IgD-negative memory B cell (primary cell): ENCODE results near the gene ZNF804A. TPM values are rescaled to one million over a fixed set of nuclear protein-coding genes. Genes with fewer than 3 reads are reported as not detected.

Experiments used
- H3K27ac Mint-ChIP-seq, 3 donors: one replicate each; pipeline ENCODE4 v1.8.0; 2020 to 2022; ENCODE audit warnings: mild to moderate bottlenecking in 3 of 3, mixed read lengths in 3 of 3, moderate library complexity in 1 of 3
- H3K27me3 Mint-ChIP-seq: one replicate; pipeline ENCODE4 v1.8.0; 2021; ENCODE audit warnings: mixed read lengths
- H3K36me3 Mint-ChIP-seq: one replicate; pipeline ENCODE4 v1.8.0; 2020; ENCODE audit warnings: mild to moderate bottlenecking, mixed read lengths
- H3K4me1 Mint-ChIP-seq, 3 donors: one replicate each; pipeline ENCODE4 v1.8.0; 2020 to 2022; ENCODE audit warnings: mixed read lengths in 3 of 3, mild to moderate bottlenecking in 1 of 3
- H3K4me3 Mint-ChIP-seq, 4 donors: one replicate each; pipeline ENCODE4 v1.8.0; 2020 to 2022; ENCODE audit warnings: mild to moderate bottlenecking in 4 of 4, mixed read lengths in 4 of 4, moderate library complexity in 3 of 4
- H3K9me3 Mint-ChIP-seq, 3 donors: one replicate each; pipeline ENCODE4 v1.8.0; 2020 to 2021; ENCODE audit warnings: mixed read lengths in 3 of 3, mild to moderate bottlenecking in 1 of 3
- polyA plus RNA-seq: library from polyadenylated mRNA; unstranded; fragments of 300-500 nt; fragmentation: Illumina TruSeq; gene quantifications from one replicate; pipeline ENCODE4 v1.2.3, GENCODE V29; 2021

ZNF804A gene
- polyA plus RNA-seq, 1 donor from 2014 or later: 4.5 TPM

DNA sequence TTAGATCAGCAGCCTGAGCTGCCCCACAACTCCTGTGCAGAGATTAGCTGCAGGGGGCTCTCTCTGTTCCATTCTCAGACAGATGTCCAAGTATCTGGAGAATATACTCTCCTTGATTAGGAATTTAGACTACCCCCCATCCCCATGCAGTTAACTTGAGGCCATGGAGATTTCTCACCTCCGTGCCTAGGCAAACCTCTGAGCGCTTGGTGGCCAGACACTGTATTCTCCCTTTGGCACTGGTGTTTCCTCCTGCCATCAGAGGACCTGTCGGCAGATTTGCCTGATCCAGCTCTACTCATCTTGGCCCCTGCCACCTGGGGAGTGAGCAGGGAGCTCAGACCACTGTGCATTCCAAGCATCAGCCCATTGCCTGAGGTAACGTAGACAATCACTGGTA, 48.3 kb downstream of the ZNF804A start:
- Mint-ChIP-seq H3K4me3 (no peak overlapping the region), H3K36me3 (no peaks in the 10 kb centered on the region), H3K27ac (peak overlapping the region in 1 of 3 donors; percentile 40), H3K27me3 (no peaks in the 10 kb centered on the region), H3K4me1 (peaks cover 0 to 13% (median 7%) of the 10 kb centered on the region in 3 donors), H3K9me3 (peaks cover 3 to 6% (median 5%) of the 10 kb centered on the region in 3 donors)

DNA sequence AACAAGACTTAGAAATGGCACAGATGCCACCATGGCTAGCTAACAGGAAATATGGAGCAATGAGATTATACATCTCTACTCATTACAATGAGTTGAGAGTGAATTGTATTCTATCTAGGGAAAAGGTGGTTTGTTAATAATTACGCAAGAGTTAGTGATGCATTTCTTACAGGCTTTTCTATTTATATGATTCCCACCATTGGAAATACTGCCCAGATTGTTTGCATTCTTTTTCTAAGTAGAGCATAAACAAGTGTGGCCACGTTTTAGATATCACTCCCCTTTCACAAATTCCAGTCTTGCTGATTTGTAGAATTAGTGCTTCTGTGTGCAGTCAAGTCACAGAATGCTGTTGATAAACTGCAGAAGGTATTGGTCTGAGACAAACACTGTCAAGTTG, 56.6 kb downstream of the ZNF804A start:
- Mint-ChIP-seq H3K27ac (no peak overlapping the region), H3K27me3 (no peaks in the 10 kb centered on the region), H3K9me3 (peaks cover 0 to 5% (median 4%) of the 10 kb centered on the region in 3 donors), H3K36me3 (peaks cover 2% of the 10 kb centered on the region), H3K4me1 (no peaks in the 10 kb centered on the region), H3K4me3 (no peak overlapping the region)

DNA sequence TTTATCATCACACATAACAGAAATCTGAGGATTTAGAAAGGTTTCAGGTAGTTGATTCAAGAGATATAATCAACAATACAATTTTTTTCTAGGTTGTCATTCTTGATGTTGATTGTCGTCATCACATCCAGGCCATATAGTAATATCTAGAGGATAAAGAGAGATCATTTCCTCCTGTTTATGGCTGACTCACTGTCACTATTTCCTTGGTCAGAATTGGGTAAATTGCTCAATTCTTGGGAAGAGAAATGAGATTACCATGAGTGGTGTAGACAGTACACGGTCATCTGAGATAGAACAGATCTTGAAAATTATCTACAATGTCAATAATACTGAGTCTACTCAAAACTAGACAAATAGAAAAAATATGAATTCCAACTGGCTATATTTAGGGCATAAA, 78.8 kb downstream of the ZNF804A start:
- Mint-ChIP-seq H3K9me3 (peaks cover 0 to 4% (median 0%) of the 10 kb centered on the region in 3 donors), H3K27me3 (no peaks in the 10 kb centered on the region), H3K27ac (no peak overlapping the region), H3K4me1 (no peaks in the 10 kb centered on the region), H3K36me3 (peaks cover 2% of the 10 kb centered on the region), H3K4me3 (no peak overlapping the region)

DNA sequence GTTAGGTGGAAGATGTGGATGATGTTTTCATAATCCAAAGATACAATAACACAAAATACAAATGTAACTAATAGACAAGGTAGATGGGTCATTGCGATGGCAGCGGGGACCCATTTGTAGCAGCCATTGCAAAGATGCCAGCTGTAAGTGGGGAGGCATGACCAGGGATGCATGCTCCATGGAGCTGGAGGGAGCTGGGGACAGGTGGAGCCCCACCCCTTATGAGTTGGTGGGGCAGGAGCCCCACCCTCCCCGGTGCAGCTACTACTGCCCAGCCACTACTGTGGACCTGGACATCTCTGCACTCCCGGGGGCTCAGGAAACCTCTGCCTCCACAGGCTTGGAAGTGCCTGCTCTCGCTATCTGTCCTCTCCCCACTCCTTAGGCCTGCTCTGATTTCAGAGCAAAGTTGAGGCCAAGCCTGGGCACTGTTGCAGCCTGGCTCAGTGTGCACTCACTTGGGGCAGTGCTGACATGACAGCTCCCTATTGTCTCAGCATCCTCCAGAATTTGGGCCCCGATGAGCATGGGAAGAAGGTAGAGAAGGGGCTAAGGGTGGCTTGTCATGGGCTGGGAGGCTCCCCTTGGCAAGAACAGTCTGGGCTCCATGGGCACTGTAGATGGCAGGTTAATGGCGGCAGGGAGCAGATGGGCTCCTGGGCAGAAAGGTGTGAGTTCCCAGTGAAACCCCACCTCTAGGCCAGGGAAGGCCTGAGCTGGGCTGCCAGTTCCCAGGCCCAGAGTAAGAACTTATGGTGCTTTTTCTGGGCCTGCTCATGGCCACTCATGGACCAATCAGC, 81.1 kb downstream of the ZNF804A start:
- Mint-ChIP-seq H3K4me3 (no peak overlapping the region), H3K9me3 (peaks cover 0 to 4% (median 0%) of the 10 kb centered on the region in 3 donors), H3K4me1 (no peaks in the 10 kb centered on the region), H3K36me3 (peaks cover 2% of the 10 kb centered on the region), H3K27ac (no peak overlapping the region), H3K27me3 (no peaks in the 10 kb centered on the region)

DNA sequence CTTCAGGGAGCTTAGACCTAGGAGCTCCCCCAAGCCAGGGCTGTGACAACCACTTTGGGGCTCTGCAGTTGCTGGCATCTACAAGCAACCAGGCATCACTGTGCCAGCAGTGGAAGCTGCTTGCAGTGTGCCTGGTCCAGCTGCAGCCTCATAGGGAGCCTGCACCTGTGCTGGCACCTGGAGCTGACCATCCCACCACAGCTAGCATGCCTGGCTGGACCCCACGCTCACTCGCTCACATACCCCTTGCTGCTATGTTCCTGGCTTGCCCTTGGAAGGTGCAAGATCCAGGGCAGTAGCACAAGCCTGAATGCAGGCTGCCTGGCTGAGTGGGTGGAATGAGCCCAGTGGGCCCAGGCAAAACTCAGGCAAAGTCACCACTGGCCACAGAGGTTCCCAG, 82.5 kb downstream of the ZNF804A start:
- Mint-ChIP-seq H3K4me1 (no peaks in the 10 kb centered on the region), H3K27me3 (no peaks in the 10 kb centered on the region), H3K4me3 (no peak overlapping the region)

DNA sequence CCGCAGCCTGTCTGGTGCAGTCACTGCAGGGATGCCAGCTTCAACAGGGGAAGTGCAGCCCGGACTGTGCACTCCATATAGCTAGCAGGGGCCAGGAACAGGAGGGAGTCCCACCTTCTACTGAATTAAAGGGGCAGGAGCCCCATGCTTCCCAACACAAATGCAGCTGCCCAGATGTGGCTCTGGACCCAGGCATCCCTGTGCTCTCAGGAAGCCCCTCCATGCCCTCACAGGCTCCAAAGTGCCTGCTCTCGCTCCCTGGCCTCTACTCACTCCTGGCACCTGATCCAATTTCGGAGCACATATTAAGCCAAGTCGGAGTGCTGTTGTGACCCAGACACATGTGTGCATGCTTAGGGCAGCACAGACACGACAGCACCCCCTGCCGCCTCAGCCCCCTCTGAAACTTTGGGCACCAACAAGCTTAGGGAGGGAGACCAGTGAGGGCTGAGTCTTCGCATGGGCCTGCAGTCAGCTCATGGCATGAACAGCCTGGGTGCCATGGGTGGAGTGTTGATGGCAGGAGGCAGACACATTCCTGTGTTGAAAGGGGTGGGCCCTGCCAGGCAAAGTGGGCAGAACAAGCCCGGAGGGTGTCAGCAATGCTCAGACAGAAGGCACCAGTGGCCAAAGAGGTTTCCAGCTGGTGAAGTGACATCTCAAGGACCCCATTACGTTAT, 83.5 kb downstream of the ZNF804A start:
- peaks cover 2 to 4% (median 4%) of the 10 kb centered on the region in 3 donors for H3K9me3 Mint-ChIP-seq
- H3K27me3 Mint-ChIP-seq: no peaks in the 10 kb centered on the region
- no peak overlapping the region for H3K4me3 Mint-ChIP-seq
- peaks cover 0 to 2% (median 0%) of the 10 kb centered on the region in 3 donors for H3K4me1 Mint-ChIP-seq
- H3K36me3 Mint-ChIP-seq: peaks cover 2% of the 10 kb centered on the region
- H3K27ac Mint-ChIP-seq: no peak overlapping the region

More for the DNA sequence above, 82.5 kb downstream of the ZNF804A start:
- peaks cover 0 to 4% (median 2%) of the 10 kb centered on the region in 3 donors for H3K9me3 Mint-ChIP-seq
- H3K27ac Mint-ChIP-seq: no peak overlapping the region
- H3K36me3 Mint-ChIP-seq: peaks cover 2% of the 10 kb centered on the region

DNA sequence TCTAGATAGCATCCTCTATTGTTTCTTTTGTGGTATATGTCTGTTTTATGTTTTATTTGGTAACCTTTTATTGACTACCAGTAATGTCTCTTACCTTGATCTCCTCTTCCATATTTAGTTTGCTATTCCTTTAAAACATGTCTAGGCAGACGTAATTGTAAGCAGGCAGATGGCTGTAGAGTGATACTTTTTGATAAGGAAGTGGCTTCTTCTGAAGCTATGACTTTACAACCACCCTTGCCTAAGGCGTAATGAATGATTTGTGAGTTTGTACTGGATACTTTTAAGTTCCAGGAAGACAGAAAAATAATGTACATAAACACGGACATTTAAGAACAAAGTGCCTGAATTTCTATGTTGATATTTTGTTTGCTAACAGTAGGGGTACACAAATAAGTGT, 85.6 kb downstream of the ZNF804A start:
- H3K27me3 Mint-ChIP-seq: no peaks in the 10 kb centered on the region
- H3K36me3 Mint-ChIP-seq: peaks cover 2% of the 10 kb centered on the region
- H3K4me1 Mint-ChIP-seq: peaks cover 0 to 2% (median 0%) of the 10 kb centered on the region in 3 donors
- no peak overlapping the region for H3K4me3 Mint-ChIP-seq
- H3K27ac Mint-ChIP-seq: no peak overlapping the region
- peaks cover 0 to 4% (median 2%) of the 10 kb centered on the region in 3 donors for H3K9me3 Mint-ChIP-seq

DNA sequence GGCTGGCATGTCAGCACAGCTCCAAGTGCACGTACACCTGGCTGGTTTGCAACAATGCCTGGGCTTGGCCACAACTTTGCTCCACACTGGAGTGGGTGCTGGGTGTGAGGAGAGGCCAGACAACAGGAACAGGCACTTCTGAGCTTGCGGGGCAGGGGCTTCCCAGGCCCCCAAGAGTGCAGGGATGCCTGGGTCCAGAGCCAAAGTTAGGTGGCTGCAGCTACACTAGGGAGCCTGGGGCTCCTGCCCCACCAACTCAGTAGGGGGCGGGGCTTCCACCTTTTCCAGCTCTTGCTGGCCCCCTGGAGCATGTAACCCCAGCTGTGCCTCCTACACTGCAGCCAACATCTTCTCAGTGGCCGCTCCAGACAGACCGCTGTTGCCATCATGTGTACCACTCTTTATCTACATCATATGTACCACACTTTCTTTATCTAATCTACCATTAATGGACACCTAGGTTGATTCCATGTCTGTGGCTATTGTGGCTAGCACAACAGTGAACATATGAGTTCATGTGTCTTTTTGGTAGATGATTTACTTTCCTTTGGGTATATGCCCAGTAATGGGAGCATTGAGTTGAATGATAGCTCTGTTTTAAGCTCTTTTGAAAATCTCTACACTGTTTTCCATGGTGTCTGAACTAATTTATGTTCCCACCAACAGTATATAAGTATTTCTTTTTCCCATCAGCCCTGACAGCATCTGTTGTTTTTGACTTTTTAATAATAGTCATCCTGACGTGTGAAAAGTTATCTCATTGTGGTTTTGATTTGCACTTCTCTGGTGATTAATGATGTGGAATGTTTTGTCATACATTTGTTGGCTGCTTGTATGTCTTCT, 87.9 kb downstream of the ZNF804A start:
- Mint-ChIP-seq H3K27me3 (no peaks in the 10 kb centered on the region), H3K4me3 (no peak overlapping the region), H3K27ac (no peak overlapping the region), H3K9me3 (peaks cover 0 to 4% (median 2%) of the 10 kb centered on the region in 3 donors), H3K36me3 (no peaks in the 10 kb centered on the region), H3K4me1 (peaks cover 0 to 2% (median 0%) of the 10 kb centered on the region in 3 donors)

DNA sequence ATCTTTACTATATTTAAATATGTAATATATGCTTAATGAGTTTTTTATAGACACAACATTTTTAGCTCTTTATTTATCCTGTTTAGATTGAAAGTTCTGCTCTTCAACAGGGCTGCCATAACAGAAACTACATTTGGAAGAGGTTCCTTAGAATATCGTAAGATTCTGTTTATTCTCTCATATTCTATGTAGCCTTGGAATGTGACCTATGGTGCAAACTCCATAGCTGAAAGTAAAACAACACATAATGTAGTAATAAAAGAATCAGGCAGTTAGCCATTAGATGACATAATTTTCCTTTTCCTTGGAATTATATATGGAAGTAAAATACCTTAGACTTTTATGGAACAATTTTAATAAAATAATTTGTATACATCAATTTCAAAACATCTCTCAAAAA, 91.3 kb downstream of the ZNF804A start:
- no peak overlapping the region for H3K27ac Mint-ChIP-seq
- H3K36me3 Mint-ChIP-seq: no peaks in the 10 kb centered on the region
- H3K27me3 Mint-ChIP-seq: no peaks in the 10 kb centered on the region
- no peak overlapping the region for H3K4me3 Mint-ChIP-seq
- peaks cover 0 to 4% (median 2%) of the 10 kb centered on the region in 3 donors for H3K9me3 Mint-ChIP-seq
- H3K4me1 Mint-ChIP-seq: peaks cover 0 to 2% (median 0%) of the 10 kb centered on the region in 3 donors

DNA sequence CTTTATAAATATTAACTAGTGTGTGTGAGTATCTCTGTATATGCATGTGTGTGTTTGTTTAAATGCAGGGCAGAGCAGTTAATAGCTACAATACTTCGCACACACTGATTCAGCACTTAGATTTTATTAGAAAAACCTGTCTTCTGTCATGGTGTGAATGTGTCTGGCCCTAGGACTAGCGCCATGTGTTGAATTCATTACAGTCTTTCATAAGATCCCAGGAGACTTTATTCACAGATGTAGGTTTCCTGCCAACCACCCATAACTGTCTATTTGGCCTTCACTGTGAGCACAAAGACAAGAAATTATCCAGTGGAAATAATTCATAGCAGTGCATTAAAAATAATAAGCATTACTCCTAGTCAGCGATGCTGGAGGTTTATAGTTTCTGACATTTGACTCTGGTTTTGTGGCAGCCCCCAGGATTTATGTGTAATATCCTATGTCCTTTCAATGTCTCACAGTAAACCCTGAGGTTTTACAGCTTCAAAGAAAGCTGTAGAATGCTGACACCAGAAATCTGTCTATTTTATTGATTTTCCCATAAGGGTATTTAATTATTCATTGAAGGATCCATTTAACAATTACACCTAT, 93.9 kb downstream of the ZNF804A start:
- Mint-ChIP-seq H3K4me3 (no peak overlapping the region), H3K36me3 (peaks cover 2% of the 10 kb centered on the region), H3K27me3 (no peaks in the 10 kb centered on the region), H3K4me1 (no peaks in the 10 kb centered on the region), H3K9me3 (no peaks in the 10 kb centered on the region), H3K27ac (no peak overlapping the region)

DNA sequence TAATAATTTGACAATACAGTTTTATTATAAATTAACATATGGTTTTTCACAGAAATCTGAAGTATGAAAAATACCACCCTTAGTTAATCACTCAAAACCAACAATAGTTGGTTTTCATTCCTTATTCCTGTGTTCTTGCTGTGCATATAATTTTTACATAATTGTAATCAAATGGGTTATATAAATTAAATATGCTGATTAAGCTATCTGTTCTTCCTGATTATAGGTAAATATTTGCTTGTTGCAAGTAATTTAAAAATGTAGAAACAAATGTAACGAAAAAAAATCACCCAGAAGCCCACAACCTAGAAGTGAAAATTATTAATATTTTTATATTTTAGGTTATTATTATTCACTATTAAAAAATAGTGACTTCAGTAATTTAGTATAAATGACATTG, 98.3 kb downstream of the ZNF804A start:
- Mint-ChIP-seq H3K4me3 (no peak overlapping the region), H3K4me1 (no peaks in the 10 kb centered on the region), H3K9me3 (no peaks in the 10 kb centered on the region), H3K27ac (no peak overlapping the region), H3K36me3 (peaks cover 2% of the 10 kb centered on the region), H3K27me3 (no peaks in the 10 kb centered on the region)

DNA sequence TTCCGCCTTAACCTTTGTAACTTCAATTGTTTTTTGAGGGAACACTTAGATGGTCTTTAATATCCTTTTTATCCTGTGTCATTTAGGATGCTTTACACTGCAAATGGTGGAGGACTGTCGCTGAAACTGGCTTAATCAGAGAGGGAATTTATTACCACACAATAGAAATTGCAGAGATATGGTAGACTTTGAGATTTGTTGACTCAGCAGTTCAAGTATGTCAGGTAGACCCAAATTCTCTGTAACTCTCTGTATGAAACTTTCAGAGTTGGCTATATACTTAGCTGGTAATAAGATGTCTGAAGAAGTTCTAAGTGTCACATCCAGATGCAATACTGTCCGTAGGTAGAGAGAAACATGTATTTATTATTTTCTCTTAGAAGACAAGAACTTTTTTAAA, 100.1 kb downstream of the ZNF804A start:
- no peaks in the 10 kb centered on the region for H3K27me3 Mint-ChIP-seq
- no peak overlapping the region for H3K4me3 Mint-ChIP-seq
- H3K4me1 Mint-ChIP-seq: no peaks in the 10 kb centered on the region
- H3K9me3 Mint-ChIP-seq: no peaks in the 10 kb centered on the region
- H3K36me3 Mint-ChIP-seq: peaks cover 2% of the 10 kb centered on the region
- no peak overlapping the region for H3K27ac Mint-ChIP-seq

DNA sequence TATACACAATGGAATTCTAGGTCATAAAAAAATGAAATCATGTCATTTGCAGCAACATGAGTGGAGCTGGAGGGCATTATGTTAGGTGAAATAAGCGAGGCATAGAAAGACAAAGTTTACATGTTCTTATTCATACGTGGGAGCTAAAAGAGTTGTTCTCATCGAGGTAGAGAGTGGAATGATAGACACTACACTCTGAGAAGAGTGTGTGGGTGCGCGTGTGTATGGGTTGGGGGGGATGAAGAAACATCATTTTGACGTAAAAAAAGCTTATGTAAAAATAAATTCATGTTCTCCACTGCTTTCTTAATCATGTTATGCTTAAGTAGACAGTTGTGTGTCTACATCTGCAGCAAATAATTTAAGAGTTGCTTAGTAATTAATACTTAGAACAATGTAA, 123.6 kb downstream of the ZNF804A start:
- Mint-ChIP-seq H3K4me1 (no peaks in the 10 kb centered on the region), H3K27ac (no peak overlapping the region), H3K27me3 (no peaks in the 10 kb centered on the region), H3K36me3 (peaks cover 3% of the 10 kb centered on the region), H3K4me3 (no peak overlapping the region), H3K9me3 (peaks cover 0 to 6% (median 4%) of the 10 kb centered on the region in 3 donors)

DNA sequence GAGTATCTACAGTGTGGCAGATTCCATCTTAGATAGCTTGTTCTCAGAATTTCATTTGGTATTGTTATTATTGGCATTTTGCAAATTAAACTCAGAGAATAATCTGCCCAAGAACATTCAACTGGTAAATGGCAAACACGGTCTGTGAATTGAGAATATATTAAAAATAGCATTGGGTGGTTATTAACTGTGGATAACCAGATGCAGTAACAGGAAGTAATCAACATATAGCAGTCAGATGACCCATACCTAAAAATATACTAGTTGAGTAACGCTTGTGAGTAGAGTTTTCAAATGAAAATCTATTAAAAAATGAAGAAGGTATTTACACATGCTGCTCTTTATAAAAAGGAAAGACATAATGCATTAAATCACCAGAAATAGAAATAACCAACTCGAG, 129.5 kb downstream of the ZNF804A start:
- Mint-ChIP-seq H3K9me3 (no peaks in the 10 kb centered on the region), H3K4me3 (no peak overlapping the region), H3K36me3 (no peaks in the 10 kb centered on the region), H3K27ac (no peak overlapping the region), H3K4me1 (peaks cover 0 to 13% (median 11%) of the 10 kb centered on the region in 3 donors), H3K27me3 (no peaks in the 10 kb centered on the region)

DNA sequence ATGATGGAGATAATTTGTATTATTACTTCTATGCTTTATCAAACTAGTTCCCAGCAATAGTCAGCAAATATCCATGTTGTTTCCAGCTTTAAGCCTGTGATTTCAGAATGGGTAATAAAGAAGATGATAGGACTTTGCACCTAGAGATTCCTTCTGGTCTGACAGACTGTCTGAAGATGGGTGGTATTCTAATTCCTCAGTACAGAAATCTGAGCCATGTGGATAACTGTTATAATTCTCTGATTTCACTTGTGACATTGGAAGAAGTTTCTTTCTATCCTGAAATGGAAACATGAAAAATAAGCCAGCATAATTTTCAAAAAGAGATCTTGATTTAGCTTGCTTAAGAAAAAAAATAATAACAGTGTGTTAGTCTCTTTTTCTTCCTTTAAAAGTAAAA, 130.1 kb downstream of the ZNF804A start:
- H3K27ac Mint-ChIP-seq: no peak overlapping the region
- no peaks in the 10 kb centered on the region for H3K27me3 Mint-ChIP-seq
- no peak overlapping the region for H3K4me3 Mint-ChIP-seq
- no peaks in the 10 kb centered on the region for H3K9me3 Mint-ChIP-seq
- H3K4me1 Mint-ChIP-seq: peaks cover 0 to 13% (median 11%) of the 10 kb centered on the region in 3 donors
- no peaks in the 10 kb centered on the region for H3K36me3 Mint-ChIP-seq
